GM18511 (cell line): ENCODE data around the gene HOXB3.

ENCODE experiments used
- ATAC-seq: cut with Tn5 transposase; IDR thresholded peaks from one replicate; pipeline ENCODE4 v1.9.1; 2021; ENCODE audit warnings: mild to moderate bottlenecking, moderate library complexity; ENCODE audit not compliant: unreplicated experiment

HOXB3 gene

DNA sequence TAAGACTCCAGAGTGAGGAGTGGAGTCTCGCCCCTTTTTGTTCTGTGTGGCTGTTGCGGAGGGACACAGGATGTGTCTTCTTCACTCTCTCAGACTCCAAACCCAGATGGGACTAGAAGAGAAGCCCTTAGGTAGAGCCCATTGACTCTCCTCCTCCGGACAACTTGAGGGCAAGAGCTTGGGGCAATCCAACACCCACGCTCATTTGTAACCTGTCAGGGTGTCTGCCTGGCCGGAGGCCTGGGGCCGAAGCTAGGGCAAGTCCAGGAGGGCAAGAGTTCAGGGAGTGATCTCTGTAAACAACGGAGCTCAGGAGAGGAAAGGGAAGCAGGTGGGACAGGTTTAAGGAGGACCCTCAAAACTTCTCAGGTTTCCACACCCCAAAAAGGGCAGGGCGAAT, 57.8 kb downstream of the HOXB3 start:
- ATAC-seq = no peak

DNA sequence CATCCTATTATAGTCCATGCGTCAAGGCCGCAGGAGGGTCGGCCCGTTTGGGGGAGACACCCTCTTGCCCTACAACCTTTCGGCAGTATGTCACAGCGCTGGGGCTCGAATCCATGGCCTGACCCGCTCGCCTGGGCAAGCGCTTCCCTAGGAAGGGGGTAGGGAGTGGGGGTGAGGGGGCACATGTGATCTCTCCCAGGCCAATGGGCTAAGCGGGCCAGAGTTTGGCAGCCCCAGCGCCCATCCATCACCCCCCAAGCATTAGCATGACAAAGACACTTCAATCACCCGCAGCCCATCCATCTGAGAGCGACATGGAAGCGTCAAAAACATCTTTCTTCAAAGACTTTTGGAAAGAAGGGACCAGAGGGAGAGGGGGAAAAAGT, 59.2 kb downstream of the HOXB3 start, which contains the start of gene HOXB1:
Gene HOXB1, minus strand, starts transcription at position 125 of the 386 bp plus-strand sequence. Its CDS starts 107 bp downstream, at position 18.
- ATAC-seq = no peak

DNA sequence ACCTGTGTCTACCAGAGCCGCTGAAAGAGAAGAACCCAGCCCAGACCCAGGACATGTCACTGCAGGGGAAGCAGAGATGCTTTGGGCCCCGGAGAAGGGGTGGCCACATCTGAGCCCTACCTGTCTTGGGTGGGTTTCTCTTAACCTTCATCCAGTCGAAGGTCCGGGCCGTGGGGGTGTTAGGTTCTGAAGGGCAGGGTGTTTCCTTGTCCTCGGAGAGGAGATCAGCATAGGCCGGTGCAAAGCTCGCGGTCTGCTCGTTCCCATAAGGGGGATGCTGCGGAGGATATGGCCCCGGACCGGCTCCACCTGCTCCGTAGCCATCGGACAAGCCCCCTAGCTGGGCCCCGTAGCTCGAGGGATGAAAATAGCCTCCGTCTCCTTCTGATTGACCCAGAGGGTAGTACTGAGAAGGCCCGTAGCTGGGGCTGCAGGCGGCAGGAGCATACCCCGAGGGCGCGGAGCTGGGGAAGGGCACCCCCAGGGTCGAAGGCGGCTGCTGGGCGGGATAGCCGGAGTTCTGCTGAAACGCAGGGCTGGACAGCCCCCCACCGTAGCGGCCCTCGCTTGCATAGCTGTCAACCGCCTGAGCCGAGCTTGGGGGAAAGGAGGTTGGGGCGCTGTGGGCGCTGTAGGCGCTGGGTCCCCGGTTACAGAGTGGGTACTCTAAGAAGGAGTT, 59.7 kb downstream of the HOXB3 start:
- no peak for ATAC-seq

DNA sequence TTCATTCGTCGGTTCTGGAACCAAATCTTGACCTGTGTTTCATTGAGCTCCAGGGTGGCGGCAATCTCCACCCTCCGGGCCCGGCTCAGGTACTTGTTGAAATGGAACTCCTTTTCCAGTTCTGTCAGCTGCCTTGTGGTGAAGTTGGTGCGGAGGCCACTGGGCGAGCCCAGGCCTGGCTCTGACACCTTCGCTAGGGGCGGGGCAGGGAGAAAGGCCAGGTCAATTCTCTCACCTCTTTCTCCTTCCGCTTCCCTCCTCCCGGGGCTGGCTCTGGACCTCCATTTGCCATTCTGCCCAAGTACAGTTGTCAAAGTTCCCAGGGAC, 60.4 kb downstream of the HOXB3 start:
- no peak for ATAC-seq

DNA sequence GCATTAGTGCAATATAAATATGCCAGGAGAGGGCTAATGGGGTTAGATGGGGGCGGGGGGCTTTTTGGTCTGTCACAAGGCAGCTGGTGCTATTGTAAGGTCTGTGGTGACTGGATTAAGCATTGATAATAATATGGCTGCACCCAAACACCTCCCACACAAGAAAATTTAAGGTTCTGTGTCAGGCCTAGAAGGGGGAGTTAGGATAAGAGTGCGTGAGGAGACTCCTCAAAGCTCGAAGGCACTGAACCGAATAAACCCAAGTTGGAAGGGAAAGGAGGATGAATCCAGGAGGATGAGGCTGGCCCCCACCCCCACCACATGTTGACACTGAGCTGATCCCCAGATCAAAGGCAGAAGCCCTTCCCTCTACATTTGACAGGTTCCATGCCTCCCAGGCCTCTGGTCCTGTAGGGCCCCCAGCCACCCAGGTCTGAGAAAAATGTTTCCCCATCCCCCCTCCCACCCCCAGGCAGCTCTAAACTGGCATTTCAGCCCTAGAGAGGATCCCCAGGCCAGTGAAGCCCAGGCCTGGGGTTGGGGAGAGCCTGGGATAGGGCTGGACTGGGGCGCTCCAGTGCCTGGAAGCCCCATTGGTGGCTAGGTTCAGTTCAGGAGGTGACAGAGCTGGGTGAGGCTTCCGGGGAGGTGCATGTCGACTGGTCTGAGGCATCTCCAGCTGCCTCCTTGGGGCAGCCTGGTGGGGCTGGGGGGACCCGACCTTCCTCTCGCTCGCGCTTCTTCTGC, 60.9 kb downstream of the HOXB3 start:
- no peak for ATAC-seq

DNA sequence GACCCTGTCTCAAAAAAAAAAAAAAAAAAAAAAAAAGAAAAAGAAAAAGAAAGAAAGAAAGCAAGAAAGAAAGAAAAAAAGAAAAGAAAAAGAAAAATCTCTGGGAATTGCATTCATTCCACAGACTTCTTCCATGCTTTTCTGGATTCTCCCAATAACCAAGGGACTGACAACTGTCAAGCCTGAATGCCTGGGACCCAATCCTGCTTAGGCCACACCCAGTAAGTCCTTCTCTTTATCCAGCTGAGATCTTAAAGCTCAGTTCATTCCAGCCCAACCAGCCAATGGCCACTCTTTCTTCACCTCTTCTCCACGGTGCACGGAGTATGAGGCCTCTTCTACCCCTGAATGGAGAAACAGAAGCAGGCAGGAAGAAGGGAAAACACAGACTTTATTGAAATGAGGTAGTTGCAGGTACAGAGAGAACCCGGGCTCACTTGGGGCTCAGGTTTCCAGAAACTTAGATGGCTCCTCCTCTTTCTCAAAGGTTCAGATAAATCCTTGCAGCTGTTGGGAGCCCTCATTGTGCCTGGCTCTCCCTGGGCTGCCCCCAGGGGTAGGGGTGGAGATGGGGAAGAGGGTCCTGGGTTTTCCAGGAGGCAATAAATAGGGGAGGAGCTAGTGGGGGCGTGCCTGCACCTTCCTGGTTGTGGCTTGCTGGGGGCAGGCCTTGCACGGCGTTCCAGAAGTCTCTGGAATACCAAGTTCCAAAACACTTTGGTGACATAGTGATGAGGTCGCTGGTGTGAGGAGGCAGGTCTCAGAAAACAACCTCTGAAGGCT, 61.7 kb downstream of the HOXB3 start:
- no peak for ATAC-seq

DNA sequence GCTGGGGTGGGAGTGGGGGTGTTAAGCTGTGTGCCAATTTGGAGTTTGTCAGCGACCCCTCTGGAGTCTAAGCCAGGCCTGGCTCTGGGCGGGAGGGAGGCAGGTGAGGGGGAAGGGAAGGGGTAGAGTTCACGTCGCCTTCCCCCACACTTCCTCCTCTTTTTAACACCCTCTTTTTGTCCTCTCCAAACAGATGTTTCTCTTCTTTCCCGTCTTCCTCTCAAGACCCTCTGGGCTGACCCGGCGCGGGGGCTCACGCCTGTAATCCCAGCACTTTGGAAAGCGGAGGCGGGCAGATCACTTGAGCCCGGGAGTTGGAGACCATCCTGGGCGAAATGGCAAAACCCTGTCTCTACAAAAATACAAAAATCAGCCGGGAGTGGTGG, 62.5 kb downstream of the HOXB3 start:
- no peak for ATAC-seq

DNA sequence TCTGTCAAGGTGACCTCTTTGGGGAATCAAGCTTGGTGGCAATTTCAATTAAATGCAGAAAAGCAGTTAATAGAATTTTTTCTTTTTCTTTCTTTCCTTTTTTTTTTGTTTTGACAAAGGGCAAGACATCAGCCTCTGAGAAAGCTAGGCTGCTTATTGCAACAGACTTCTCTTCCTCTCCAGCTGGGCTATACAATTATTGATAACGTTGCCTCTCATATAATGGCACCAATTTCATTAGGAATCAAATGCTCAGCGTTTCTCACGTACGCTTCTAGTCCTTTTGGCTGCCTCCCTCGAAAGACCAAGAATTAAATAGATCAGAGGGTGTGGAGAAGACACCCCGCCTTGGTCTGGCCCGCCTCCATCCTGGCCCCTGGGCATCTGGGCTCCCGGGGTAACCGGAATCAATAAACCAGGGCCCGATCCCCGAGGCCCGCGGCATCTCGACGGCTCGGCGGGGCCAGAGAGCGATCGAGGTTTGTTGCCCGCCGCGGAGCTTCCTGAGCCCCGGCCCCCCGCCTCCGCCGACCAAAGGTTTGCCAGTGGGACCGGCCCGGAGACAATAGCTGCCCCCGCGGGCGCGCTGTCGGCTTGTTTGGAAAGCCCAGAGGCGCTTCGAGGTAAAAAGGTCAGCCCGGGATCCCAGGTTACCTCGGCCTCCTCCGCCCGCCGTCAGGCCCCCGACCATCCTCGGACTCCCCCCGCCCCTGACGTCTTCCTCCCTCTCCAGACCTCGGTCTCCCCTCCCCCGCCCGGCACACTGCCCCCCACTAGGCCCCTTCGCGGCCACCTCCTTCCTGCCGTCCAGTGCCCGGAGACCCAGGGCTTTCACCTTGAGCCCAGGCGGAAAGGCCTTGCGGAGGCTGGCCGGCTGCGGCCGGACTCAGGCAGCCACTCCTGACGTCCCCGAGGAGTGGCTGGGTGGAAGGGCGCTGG, 63.2 kb downstream of the HOXB3 start:
- ATAC-seq = no peak

DNA sequence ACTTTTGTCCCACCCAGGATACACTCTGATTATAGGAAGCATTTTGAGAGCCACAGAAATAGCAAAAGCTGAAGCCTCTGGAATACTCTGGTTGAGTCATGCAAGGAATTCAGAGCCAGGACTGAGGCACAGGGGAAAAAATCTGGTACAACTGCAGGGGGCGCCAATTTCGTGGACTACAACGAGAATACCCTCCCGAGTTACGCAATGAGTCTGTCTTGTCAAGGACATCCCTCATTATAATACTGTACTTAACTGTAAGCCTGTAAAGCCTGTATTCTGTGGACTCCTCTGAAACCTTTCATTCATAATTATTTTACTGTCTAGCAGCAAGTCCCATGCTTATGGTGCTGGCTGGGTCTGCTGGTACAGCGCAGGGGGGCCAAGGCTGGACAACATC, 67.0 kb downstream of the HOXB3 start:
- no peak for ATAC-seq

DNA sequence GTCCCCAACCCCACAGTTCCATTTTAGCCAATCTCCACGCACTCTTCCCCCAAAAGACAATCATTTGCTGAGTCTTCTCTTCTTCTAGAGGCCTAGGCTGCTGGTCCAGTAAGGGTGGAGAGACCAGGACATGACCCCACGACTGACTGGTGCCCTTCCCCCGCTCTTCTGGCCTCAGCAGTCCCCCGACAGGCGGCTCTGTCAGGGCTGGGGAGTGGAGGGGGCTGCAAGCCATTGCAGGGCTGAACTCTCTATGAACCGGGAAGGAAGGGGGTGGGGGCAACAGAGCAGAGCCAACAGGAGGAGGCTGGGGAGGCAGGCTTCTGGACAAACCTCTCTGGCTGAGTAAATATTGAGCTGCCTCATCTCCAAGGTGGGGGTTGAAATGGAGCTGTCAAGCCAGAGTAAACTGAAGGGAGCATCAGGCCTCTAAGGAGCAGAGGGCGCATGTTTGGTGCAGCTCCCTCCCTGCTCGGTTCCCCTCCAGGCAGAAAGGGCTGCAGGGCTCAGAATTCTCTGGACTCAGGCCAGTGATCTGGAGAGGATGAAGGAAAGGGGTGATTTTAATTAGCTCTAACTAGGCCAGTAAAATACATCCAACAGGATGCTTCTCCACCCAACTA, 67.9 kb downstream of the HOXB3 start:
- ATAC-seq = no peak

DNA sequence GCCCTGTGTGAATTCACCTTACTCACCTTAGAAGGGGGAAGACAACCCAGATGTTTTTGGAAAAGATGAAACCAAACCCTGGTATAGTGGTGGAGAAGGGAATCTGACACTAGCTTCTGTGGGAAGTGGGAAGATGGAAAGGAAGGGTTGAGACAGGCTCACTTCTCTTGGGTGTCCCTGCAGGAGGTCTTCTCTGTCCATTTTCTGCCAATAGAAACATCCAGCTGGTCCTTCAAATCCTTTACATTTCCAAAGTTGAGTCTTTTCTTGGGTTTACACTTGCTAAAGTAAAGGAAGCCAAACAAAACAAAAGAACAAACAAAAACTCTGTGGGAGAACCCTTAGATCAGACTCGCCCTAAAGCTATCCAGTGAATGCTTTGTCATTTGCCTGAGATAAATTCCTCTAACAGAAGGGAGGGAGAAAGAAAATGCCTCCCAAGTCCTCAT, 69.4 kb downstream of the HOXB3 start:
- no peak for ATAC-seq

DNA sequence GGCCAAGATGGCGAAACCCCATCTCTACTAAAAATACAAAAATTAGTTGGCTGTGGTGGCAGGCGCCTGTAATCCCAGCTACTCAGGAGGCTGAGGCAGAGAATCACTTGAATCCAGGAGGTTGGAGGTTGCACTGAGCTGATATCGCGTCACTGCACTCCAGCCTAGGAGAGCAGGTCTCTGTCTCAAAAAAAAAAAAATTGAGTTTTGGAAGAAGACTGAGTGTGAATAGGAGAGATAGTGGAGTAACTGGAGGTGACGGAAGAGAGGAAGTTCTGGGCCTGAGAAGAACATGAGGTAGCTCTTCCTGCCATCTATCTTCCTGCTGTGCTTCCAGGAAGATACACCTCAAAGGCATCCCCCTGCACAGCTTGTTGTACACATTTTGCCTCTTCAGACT, 70.6 kb downstream of the HOXB3 start:
- ATAC-seq = no peak

DNA sequence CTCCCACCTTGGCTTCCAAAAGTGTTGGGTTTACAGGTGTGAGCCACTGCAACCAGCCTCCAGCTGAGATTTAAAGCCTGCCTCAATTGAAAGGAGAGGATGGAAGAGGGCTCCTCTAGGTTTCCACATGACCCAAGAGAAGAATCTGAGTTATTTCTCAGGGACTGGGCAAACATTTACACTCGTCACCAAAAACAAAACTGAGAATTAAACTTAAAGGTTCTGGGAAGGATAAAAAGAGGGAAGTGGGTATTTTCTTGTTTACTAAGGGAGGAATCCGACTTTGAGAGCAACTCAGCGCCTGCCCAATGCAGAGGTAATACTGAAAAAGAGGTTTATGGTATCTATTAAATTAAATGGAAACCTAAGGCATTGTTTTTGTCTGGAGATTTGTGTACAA, 72.6 kb downstream of the HOXB3 start:
- no peak for ATAC-seq

DNA sequence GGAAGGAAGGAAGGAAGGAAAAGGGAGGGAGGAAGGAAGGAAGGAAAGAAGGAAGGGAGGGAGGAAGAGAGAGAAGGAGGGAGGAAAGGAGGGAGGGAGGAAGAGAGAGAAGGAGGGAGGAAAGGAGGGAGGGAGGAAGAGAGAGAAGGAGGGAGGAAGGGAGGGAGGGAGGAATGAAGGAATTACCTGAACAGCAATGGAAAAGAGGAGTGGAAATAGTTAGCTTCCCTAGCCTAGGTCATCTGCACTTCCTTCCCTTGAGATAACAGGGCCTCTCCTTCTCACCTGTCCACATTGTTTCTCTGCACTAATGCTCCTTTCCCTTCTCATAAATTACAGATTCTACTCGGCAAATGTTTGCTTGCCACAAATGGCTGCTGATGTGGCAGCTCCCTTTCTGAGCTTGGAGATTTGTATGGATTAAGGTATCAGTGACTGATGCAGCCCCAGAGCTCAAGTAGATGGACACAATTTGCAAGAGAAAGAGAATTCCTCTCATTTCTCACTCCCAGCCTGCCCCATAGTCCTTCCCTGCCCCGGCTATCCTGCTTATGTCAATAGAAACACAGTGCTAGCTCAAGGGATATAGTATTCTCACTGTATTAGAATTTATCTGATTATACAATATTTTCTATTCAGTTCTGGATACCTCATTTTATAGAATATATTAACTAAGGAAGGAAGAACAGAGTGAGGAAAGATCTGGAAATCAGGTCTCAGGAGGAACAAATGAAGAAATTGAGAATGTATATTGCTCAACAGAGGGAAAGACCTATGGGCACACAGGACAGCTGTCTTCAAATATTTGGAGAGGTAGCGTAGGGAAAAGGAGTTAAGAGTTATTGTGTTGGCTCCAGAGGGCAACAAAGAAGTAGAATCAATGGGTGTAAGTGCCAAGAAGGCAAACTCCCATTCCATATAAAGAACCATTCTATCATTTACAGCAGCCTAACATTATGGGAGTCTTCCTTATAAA, 73.8 kb downstream of the HOXB3 start:
- no peak for ATAC-seq

DNA sequence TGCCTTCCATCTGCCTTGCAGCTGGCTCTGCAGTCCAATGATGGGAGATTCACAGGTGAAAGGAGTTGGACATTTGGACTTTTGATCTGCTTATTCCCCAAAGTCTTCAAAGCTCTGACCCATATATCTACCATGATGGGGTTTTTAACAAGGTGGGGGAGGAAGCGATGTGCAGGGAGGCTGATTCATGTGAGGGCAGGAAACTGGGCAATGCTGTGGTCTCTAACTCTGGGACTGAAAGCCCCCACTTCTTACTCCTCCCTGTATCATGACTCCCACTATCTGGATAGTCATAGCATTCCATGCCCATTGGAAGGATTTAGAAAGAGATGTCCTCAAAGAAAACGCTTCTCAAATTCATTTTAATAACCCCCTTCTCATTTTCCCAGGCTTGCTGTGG, 75.6 kb downstream of the HOXB3 start:
- no peak for ATAC-seq

DNA sequence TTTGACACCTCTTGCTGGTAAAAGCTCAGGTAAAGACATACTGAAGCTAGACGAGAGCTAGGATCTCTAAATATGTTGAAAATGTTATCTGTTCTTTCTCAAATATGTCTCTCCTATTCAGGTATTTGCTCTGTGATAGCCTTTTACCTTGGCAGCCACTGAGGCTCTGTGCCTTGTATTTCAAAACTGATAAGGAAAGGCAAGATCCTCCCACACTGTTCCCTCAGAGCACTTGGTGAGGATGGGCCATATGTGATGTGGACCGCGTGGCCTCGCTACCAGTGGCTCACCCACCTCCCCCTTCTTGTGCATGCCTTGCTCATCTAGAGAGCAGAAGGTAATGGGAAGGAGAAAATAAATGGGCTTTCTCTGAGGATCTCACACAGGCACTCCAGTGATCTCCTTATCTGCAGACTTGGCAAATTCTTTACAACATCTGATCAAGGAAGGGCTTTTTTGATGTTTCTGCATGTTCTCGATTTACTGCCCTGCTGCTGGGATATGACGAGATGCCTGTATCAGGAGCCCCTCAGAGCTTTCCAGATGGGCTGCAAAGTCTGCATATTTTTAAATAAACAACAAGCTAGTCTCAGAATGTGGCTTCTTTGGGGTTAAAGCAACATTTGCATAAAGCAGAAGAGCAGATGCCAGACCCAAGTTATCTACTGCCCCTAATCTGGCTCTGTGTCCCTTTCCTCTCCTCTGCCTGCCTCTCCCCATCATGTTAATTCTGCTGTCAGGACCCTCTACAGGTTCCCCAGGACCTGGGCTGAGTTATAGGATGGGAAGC, 76.2 kb downstream of the HOXB3 start:
- ATAC-seq = no peak

DNA sequence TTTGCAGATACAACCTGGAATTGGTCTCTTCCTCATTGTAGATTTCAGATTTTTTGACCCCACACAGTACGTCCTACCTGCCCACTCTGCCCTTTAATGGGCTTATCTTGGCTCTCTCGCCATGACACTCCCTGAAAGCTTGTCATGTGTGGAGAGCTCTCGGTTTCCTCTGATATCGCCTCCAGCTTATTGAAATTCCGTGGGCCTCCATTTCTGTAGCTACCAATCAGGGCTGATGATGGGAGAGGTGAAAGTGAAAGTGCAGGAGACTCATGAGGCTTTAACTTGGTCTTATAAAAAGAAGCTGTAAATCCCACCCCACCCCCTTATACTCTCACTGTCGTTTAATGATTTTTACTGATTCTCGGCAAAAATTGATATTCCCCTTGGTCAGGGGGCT, 76.9 kb downstream of the HOXB3 start:
- no peak for ATAC-seq
